GM19043 (cell line): ENCODE data around the gene TMPRSS11D.

Experiments used
- ATAC-seq: cut with Tn5 transposase; IDR thresholded peaks from one replicate; pipeline ENCODE4 v1.9.1; 2021; ENCODE audit warnings: low read depth; ENCODE audit not compliant: unreplicated experiment

The TMPRSS11D gene

DNA sequence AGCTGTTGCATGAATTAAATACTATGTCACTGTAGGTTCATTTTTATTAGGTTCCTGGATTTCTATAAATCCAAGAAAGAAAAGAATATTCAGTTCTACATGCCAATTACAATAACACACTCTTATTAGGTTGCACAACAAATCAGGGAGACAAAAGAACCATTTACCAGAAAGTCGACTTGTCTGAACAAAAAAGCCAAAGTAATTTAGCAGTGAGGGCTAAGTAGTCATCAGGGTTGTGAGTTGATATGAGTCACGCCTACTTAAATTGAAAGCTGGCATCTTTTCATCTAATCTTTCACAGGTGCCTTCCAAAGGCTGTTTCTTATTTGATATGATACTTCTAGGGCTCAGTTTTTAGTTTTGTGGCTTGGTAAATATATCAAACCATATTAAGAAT lies 104.2 kb downstream of the TMPRSS11D start:
- ATAC-seq = no peak

DNA sequence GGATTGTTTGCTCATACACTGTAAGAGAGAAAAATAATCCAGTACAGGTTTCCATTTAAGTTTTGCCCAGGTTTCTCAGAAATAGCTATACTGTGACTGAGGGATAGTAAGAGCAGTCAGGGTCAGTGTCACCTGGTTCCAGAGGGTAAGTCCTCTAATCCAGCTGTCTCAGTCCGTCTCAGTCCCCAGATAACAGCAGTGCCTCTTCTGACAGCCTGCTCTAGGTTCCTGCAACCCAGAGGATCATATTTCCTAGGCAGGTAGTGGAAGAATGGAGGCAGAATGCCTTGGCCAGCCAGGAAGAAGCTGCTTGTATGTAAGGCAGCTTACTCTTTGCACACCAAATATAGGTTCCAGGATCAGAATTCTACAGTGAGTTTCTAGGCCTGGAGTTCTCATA lies 107.1 kb downstream of the TMPRSS11D start:
- no peak for ATAC-seq
